HEK293T (cell line): ENCODE measurements around the gene GAL3ST2.

ENCODE experiments used
- CTCF ChIA-PET: fragments of 350-600 bp; formaldehyde crosslinking; extraction: SDS; loops from one replicate; lab custom pipeline; 2021; ENCODE audit warnings: antibody characterized with exemption, inconsistent platforms; lab: Yijun Ruan, JAX
- POLR2A ChIA-PET: fragments of 350-600 bp; formaldehyde crosslinking; extraction: SDS; loops from one replicate; lab custom pipeline; 2020; ENCODE audit warnings: antibody characterized with exemption, inconsistent platforms; lab: Yijun Ruan, JAX
- DNase-seq: peaks from one replicate; pipeline ENCODE4 v3.0.0; 2012; ENCODE audit warnings: mixed read lengths; ENCODE audit errors: extremely low spot score
- ARNT ChIP-seq: fragments of 450-650 bp; IDR thresholded peaks from 2 replicates; pipeline ENCODE4 v1.6.1; 2017; ENCODE audit warnings: mild to moderate bottlenecking
- BHLHE40 ChIP-seq: fragments of 450-650 bp; IDR thresholded peaks from 2 replicates; pipeline ENCODE4 v1.6.1; 2016; ENCODE audit warnings: mild to moderate bottlenecking, moderate library complexity, borderline replicate concordance
- CTBP1 ChIP-seq: fragments of 450-650 bp; IDR thresholded peaks from 2 replicates; pipeline ENCODE4 v1.6.1; 2016; ENCODE audit warnings: borderline replicate concordance
- ELF4 ChIP-seq: fragments of 450-650 bp; IDR thresholded peaks from 2 replicates; pipeline ENCODE4 v1.6.1; 2017; ENCODE audit warnings: antibody characterized with exemption
- FOXA1 ChIP-seq: fragments of 450-650 bp; IDR thresholded peaks from 2 replicates; pipeline ENCODE4 v1.6.1; 2016; ENCODE audit warnings: mild to moderate bottlenecking
- FOXK2 ChIP-seq: fragments of 450-650 bp; IDR thresholded peaks from 2 replicates; pipeline ENCODE4 v1.6.1; 2016; ENCODE audit warnings: mild to moderate bottlenecking
- FOXM1 ChIP-seq: fragments of 450-650 bp; IDR thresholded peaks from 2 replicates; pipeline ENCODE4 v1.6.1; 2017; ENCODE audit warnings: mild to moderate bottlenecking, borderline replicate concordance
- HDGF ChIP-seq: fragments of 450-650 bp; IDR thresholded peaks from 2 replicates; pipeline ENCODE4 v1.6.1; 2017; ENCODE audit warnings: antibody characterized with exemption, borderline replicate concordance
- L3MBTL2 ChIP-seq: fragments of 450-650 bp; conservative IDR thresholded peaks from 2 replicates; pipeline ENCODE4 v1.6.1; 2016; ENCODE audit warnings: mild to moderate bottlenecking
- LEF1 ChIP-seq: fragments of 450-650 bp; IDR thresholded peaks from 2 replicates; pipeline ENCODE4 v1.6.1; 2017; ENCODE audit warnings: mild to moderate bottlenecking, borderline replicate concordance
- NFRKB ChIP-seq: fragments of 450-650 bp; IDR thresholded peaks from 2 replicates; pipeline ENCODE4 v1.6.1; 2016; ENCODE audit warnings: mild to moderate bottlenecking, moderate library complexity
- PKNOX1 ChIP-seq: fragments of 450-650 bp; IDR thresholded peaks from 2 replicates; pipeline ENCODE4 v1.6.1; 2016
- SP1 ChIP-seq: fragments of 450-650 bp; IDR thresholded peaks from 2 replicates; pipeline ENCODE4 v1.6.1; 2017
- SUZ12 ChIP-seq: fragments of 450-650 bp; IDR thresholded peaks from 2 replicates; pipeline ENCODE4 v1.6.1; 2016; ENCODE audit warnings: mild to moderate bottlenecking
- TARDBP ChIP-seq: fragments of 450-650 bp; IDR thresholded peaks from 2 replicates; pipeline ENCODE4 v1.6.1; 2016
- ZNF384 ChIP-seq: fragments of 450-650 bp; IDR thresholded peaks from 2 replicates; pipeline ENCODE4 v1.6.1; 2016

Gene GAL3ST2

DNA sequence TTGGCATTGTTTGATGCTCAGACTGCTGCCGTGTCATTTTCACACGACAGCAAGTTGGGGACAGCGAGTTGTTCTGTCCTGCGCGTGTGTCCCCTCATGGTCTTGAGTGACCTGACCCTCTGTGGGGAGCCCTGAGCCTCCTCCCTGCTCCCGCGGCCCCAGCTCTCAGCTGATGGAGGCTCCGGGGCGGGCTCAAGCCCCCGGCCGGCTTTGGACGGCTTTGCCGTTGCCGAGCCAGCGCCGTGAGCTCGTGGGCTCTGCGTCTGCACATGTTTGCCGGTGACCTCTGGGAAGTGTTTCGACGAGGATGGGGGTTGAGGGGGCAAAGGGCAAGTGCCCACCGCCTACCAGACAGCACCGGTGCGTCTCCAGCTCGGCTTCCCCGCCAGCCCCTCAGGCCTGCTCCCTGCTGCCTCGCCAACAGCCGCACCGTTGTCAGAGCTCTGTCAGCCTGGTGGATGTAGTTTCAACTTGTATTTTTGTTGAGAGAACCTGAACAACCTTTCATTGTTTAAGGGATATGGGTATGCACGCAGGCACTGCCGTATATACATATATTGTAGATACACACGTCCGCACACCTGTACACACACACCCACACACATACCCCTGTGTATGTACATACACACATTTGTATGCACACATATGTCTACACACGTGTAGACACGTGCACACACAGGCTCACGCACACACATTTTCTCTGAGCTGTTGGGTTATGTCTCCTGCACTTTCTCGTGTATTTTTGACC is 68.4 kb downstream of the GAL3ST2 start:
- ChIA-PET CTCF (interaction anchor here (0.6 kb wide), 2 partner anchors 33 to 983 kb away, joined by 3 to 8 read pairs; no protein-coding TSS in a partner anchor), POLR2A (no interaction called here)
- DNase-seq = no peak
- TF ChIP-seq NFRKB = no peak
- TF ChIP-seq ZNF384 = no peak
- no peak for TF ChIP-seq SP1
- no peak for TF ChIP-seq ARNT
- no peak for TF ChIP-seq ELF4
- TF ChIP-seq FOXM1 = no peak
- no peak for TF ChIP-seq PKNOX1
- no peak for TF ChIP-seq L3MBTL2
- TF ChIP-seq CTBP1 = no peak
- TF ChIP-seq LEF1 = no peak
- TF ChIP-seq TARDBP = no peak
- no peak for TF ChIP-seq SUZ12
- TF ChIP-seq FOXK2 = no peak

- ChIA-PET POLR2A (no interaction called here), CTCF (no interaction called here)
- no peak for DNase-seq
- TF ChIP-seq LEF1 = no peak
These were observed 69.8 kb downstream of the GAL3ST2 start for GRCh38 chr2:241846406-241846805.

DNA sequence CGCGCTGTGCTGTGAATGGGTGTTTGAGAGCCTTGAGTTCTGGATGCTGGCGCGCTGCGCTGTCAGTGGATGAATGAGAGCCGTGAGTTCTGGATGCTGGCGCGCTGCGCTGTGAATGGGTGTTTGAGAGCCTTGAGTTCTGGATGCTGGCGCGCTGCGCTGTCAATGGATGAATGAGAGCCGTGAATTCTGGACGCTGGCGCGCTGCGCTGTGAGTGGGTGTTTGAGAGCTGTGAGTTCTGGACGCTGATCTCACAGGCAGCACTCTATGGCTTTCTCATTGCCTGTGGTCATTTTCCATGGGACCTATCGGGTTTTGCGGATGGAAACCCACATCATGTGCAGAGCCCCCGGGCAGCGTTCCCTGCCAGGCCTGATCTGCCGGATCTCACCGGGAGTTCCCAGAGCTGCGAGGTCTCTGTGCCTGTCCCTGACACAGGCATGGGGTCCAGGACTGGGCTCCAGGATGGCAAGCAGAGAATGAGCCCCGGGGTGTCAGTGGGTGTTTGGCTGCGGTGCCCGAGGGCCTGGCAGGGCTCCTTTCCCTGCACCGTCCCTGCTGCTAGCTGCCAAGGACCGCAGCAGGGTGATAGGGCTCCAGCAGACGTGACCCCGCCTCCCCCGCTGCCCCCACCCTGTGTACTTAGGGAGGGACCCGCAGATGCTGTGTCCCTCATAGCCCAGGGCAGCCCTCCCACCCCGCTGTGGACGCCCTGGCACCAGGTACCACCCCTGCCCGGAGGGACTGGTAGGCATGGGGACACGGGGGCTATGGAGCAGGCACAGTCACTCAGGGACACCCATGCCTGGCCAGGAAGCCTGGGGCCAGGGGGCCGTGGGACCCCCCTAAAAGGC is 72.4 kb downstream of the GAL3ST2 start:
- no peak for DNase-seq
- ChIA-PET POLR2A (no interaction called here), CTCF (no interaction called here)
- TF ChIP-seq TARDBP (no peak), LEF1 (no peak), ZNF384 (no peak), HDGF (no peak), ELF4 (no peak), PKNOX1 (no peak), SUZ12 (no peak), FOXK2 (no peak), L3MBTL2 (no peak), ARNT (no peak), FOXM1 (no peak), BHLHE40 (no peak), NFRKB (no peak), SP1 (no peak), FOXA1 (no peak)

GRCh38 chr2:241849616-241850543 is 73.3 kb downstream of the GAL3ST2 start:
- ChIA-PET POLR2A (no interaction called here), CTCF (no interaction called here)
- no peak for DNase-seq
- TF ChIP-seq L3MBTL2 (no peak), ARNT (no peak), CTBP1 (no peak), BHLHE40 (no peak), TARDBP (no peak), HDGF (no peak), FOXK2 (no peak), FOXM1 (no peak), PKNOX1 (no peak), ELF4 (no peak), SUZ12 (no peak), NFRKB (no peak), ZNF384 (no peak)

DNA sequence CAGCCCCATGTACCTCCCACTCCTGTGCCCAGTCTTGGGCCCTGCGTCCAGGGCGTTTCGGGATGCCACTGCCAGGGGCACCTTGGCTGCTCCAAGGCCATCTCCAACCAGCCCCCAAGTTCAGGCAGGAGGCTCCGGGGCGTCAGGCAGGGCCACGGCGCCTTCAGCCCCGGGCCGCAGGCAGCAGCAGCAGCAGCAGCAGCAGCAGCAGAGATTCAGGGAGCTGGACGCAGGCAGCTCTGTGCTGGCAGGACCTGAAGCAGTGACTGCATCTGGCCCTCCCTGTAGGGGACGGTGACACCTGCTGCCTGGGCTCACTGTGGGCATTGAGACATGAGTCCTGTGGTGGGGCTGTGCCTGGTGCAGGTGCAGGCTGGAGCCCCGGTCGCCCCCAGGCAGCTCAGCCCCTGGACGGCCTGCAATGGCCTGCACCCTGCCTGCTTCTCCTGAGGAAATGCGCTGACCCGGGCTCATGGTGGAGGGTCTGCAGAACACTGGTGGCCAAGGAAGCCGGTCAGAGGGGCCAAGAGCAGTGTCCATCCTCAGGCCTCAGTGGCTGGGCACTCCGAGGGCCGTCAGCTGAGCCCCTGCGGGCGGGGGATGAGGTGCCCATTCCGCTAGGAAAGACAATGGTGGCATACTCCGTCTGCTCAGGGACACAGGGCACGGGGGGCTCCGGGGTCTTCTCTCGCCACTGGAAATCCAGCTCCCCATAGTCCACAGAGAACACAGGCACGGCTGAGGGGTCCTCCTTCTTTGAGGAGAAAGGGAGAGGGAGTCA is 74.1 kb downstream of the GAL3ST2 start:
- CTCF ChIA-PET = no interaction called here
- POLR2A ChIA-PET = no interaction called here
- no peak for DNase-seq
- no peak for TF ChIP-seq CTBP1
- no peak for TF ChIP-seq NFRKB
- no peak for TF ChIP-seq FOXK2
- TF ChIP-seq ZNF384 = no peak
- no peak for TF ChIP-seq BHLHE40
- no peak for TF ChIP-seq FOXA1
- no peak for TF ChIP-seq LEF1
- TF ChIP-seq ELF4 = no peak
- no peak for TF ChIP-seq ARNT
